Measurements from ENCODE around the gene PPM1G. TPM values are rescaled to one million over a fixed set of nuclear protein-coding genes. Genes with fewer than 3 reads are reported as not detected.

PPM1G gene
- polyA plus RNA-seq, 1 experiment: 48.6 TPM

DNA sequence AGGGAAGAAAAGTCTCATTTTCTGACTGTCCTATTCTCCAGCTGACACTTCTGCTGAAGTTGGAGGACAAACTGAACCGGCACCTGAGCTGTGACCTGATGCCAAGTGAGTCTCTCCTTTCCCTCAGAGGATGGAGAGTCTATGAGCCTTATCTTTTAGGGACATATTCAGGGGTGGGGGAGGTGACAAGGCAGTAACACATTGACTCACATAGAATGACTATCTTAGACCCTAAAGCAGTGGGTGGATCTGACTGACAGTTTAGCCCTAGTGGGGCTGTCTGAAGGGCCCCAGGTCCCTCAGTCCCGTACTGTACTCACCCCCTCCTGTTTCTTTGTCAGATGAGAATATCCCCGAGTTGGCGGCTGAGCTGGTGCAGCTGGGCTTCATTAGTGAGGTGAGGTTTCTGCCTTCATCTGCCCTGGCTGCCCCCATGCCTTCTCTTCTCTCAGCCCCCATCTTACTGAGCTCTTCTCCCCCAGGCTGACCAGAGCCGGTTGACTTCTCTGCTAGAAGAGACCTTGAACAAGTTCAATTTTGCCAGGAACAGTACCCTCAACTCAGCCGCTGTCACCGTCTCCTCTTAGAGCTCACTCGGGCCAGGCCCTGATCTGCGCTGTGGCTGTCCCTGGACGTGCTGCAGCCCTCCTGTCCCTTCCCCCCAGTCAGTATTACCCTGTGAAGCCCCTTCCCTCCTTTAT lies 32.0 kb upstream of the PPM1G start:
- H3K27me3 ChIP-seq (ENCODE audit: control insufficient read depth, insufficient read depth, low read length): no peaks in the 10 kb centered on the region
- no peaks in the 10 kb centered on the region for H3K9me3 ChIP-seq (ENCODE audit: control insufficient read depth, insufficient read depth, low read length)
- no peak for DNase-seq (ENCODE audit: low read depth, low spot score)
- CTCF ChIA-PET: interaction anchor here (0.9 to 1.0 kb wide), 2 partner anchors 10 to 242 kb away, joined by 4 to 5 read pairs; no protein-coding TSS in a partner anchor
- POLR2A ChIA-PET: interaction anchor here (1.5 kb wide), 1 partner anchor 12 kb away, joined by 5 read pairs; the partner anchor contains the start of gene NRBP1
- H3K4me3 ChIP-seq (ENCODE audit: low read depth, low read length): no peak overlapping the region
- H3K27ac ChIP-seq (ENCODE audit: low read depth, low read length): no peak overlapping the region
- TF ChIP-seq, protein P1, sequence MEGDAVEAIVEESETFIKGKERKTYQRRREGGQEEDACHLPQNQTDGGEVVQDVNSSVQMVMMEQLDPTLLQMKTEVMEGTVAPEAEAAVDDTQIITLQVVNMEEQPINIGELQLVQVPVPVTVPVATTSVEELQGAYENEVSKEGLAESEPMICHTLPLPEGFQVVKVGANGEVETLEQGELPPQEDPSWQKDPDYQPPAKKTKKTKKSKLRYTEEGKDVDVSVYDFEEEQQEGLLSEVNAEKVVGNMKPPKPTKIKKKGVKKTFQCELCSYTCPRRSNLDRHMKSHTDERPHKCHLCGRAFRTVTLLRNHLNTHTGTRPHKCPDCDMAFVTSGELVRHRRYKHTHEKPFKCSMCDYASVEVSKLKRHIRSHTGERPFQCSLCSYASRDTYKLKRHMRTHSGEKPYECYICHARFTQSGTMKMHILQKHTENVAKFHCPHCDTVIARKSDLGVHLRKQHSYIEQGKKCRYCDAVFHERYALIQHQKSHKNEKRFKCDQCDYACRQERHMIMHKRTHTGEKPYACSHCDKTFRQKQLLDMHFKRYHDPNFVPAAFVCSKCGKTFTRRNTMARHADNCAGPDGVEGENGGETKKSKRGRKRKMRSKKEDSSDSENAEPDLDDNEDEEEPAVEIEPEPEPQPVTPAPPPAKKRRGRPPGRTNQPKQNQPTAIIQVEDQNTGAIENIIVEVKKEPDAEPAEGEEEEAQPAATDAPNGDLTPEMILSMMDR (IDR thresholded peaks at IDR 0.05; ENCODE audit: low read depth, low read length): no peak

DNA sequence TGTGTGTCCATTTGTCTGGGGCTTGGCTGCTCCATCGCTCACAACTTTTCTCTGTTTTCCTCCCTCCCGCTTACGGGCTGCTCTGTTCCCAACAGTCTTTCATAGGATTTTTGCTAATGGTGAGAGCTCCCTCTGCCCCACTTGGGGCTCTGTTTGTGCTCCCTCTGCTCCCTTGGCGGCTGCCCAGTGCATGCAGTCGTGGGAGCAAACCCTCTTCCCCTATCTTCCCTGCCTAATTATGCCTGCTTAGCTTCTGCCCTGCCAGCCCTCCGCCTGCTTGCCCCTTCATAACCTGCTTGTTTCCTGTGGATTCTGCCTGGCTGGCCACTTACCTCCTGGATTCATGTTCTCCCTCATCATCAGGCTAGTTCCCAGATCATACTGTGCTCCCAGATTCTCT lies 26.2 kb upstream of the PPM1G start:
- no peaks in the 10 kb centered on the region for H3K27me3 ChIP-seq (ENCODE audit: control insufficient read depth, insufficient read depth, low read length)
- DNase-seq (ENCODE audit: low read depth, low spot score): no peak
- H3K27ac ChIP-seq (ENCODE audit: low read depth, low read length): no peak overlapping the region
- TF ChIP-seq, protein P1 (IDR thresholded peaks at IDR 0.05; ENCODE audit: low read depth, low read length): no peak
- POLR2A ChIA-PET: no interaction called here
- CTCF ChIA-PET: no interaction called here
- no peaks in the 10 kb centered on the region for H3K9me3 ChIP-seq (ENCODE audit: control insufficient read depth, insufficient read depth, low read length)
- no peak overlapping the region for H3K4me3 ChIP-seq (ENCODE audit: low read depth, low read length)

DNA sequence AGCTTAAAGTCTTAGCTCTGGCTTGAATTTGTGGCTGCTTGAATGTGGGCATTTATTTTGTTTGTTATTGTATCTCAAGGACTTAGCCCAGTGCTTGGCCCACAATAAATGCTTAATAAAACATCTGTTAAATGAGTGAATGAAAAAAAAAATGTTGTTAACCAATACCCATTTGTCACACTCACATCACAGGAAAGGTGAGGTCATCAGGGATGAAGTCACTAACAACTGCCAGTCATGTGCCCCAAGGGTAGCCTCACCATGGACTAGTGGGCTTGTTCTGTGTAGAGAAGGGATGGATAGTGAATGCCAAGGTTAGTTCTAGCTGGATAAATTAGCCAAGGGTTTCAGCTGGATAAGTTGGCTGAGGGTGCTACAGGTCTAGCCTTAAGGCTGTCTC lies 22.0 kb upstream of the PPM1G start:
- Histone ChIP-seq H3K9me3 (ENCODE audit: control insufficient read depth, insufficient read depth, low read length) (no peaks in the 10 kb centered on the region; the same call in 1 of the 2 replicates), H3K27me3 (ENCODE audit: control insufficient read depth, insufficient read depth, low read length) (no peaks in the 10 kb centered on the region), H3K4me3 (ENCODE audit: low read depth, low read length) (no peak overlapping the region), H3K27ac (ENCODE audit: low read depth, low read length) (peak overlapping the region; percentile 21)
- POLR2A ChIA-PET: no interaction called here
- CTCF ChIA-PET: interaction anchor here (0.5 to 2.9 kb wide), 5 partner anchors 10 to 252 kb away, joined by 5 to 12 read pairs (median 6); partner anchors contain the start of gene PPM1G
- no peak for DNase-seq (ENCODE audit: low read depth, low spot score)
- TF ChIP-seq, protein P1 (IDR thresholded peaks at IDR 0.05; ENCODE audit: low read depth, low read length): no peak

DNA sequence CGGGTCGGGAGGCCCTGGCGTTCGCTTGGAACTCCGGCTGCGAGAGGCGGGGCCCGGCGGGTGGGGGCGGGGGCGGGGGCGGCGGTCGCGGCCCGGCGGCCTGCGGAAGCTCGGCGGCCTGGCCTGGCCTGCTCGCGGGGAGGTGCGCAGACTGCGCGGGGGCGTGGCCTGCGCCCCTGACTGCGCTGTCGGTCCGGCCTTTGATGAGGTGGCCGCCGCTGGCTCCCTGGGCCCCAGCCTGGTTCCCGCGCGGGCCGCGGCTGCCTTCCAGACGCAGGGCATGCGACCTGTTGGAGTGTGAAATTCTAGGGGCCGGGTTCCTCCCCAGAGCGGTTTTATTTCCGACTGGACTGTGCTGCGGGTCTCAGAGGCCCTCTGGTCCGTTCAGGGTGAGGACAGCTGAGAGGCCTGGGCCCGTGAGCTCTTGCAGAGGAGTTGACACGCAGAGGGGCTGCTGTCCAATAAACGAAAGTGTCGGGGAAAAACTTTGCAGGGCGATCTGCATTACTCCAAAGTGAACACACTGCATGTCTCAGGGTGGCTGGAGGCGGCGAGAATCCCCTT lies 19.7 kb upstream of the PPM1G start:
- Histone ChIP-seq H3K4me3 (ENCODE audit: low read depth, low read length) (peak overlapping the region; percentile 80), H3K27me3 (ENCODE audit: control insufficient read depth, insufficient read depth, low read length) (no peaks in the 10 kb centered on the region), H3K9me3 (ENCODE audit: control insufficient read depth, insufficient read depth, low read length) (no peaks in the 10 kb centered on the region; the same call in 1 of the 2 replicates), H3K27ac (ENCODE audit: low read depth, low read length) (peak overlapping the region; percentile 89)
- TF ChIP-seq, protein P1 (IDR thresholded peaks at IDR 0.05; ENCODE audit: low read depth, low read length): no peak
- CTCF ChIA-PET: interaction anchor here (0.8 to 2.9 kb wide), 4 partner anchors 22 to 254 kb away, joined by 3 to 11 read pairs (median 4); no protein-coding TSS in a partner anchor
- POLR2A ChIA-PET: interaction anchor here (0.6 to 3.6 kb wide), 15 partner anchors 12 to 295 kb away, joined by 3 to 43 read pairs (median 5); partner anchors contain the start of genes CCDC121, EIF2B4, GPN1 and GTF3C2
- DNase-seq (ENCODE audit: low read depth, low spot score): peak; percentile 55

Data from AG04450 (cell line).